GM12865 (cell line): ENCODE results near the gene PIGN.

Experiments
- DNase-seq: peaks from one replicate; pipeline ENCODE4 v3.0.0; 2010; ENCODE audit warnings: low read depth
- H3K4me3 ChIP-seq: 2 replicates; pipeline ENCODE4 v1.5.1; 2011; ENCODE audit warnings: mild to moderate bottlenecking, low read depth, low read length, control low read depth
- TF ChIP-seq, protein P1 (sequence below): IDR thresholded peaks from 2 replicates; pipeline ENCODE4 v1.5.1; 2011; ENCODE audit warnings: low read length, control low read depth, low read depth, inconsistent platforms; ENCODE audit not compliant: insufficient read depth; ENCODE audit errors: missing control alignments

PIGN gene

DNA sequence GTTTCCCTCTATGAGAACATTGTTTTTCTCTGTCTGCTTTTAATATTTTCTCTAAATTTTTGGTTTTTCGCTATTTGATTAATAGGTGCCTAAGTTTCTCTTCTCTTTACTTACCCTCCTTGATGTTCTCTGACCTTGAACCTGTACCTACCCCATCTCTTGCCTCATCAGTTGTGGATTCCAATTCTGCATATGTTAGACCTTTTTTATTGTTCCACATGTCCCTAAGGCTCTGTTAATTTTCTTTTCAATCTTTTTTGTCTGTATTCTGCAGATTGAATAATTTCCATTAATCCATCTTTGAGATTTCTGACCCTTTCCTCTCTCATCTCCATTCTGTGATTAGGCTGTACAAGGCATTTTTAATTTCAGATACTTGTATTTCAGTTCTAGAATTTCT is 23.3 kb upstream of the PIGN start:
- DNase-seq = no peak
- TF ChIP-seq, protein P1, sequence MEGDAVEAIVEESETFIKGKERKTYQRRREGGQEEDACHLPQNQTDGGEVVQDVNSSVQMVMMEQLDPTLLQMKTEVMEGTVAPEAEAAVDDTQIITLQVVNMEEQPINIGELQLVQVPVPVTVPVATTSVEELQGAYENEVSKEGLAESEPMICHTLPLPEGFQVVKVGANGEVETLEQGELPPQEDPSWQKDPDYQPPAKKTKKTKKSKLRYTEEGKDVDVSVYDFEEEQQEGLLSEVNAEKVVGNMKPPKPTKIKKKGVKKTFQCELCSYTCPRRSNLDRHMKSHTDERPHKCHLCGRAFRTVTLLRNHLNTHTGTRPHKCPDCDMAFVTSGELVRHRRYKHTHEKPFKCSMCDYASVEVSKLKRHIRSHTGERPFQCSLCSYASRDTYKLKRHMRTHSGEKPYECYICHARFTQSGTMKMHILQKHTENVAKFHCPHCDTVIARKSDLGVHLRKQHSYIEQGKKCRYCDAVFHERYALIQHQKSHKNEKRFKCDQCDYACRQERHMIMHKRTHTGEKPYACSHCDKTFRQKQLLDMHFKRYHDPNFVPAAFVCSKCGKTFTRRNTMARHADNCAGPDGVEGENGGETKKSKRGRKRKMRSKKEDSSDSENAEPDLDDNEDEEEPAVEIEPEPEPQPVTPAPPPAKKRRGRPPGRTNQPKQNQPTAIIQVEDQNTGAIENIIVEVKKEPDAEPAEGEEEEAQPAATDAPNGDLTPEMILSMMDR = no peak
- H3K4me3 ChIP-seq = no peak overlapping the region

DNA sequence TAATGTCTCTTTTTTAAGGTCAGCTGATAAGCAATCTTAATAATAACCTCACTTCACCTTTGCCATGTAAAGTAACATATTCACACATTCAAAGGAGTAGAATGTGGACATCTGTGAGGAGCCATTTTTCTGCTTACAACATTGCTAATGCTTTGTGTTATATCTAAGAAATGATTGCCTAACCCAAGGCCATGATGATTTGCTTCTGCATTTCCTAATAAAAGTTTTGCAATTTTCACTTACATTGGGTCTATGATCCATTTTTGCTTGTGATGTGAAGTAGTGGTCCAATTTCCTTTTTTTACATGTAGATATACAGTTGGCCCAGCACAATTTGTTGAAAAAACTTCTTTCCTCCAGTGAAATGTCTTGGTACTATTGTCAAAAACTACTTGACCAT is 22.2 kb upstream of the PIGN start:
- no peak for DNase-seq
- no peak overlapping the region for H3K4me3 ChIP-seq
- TF ChIP-seq, protein P1 = no peak

DNA sequence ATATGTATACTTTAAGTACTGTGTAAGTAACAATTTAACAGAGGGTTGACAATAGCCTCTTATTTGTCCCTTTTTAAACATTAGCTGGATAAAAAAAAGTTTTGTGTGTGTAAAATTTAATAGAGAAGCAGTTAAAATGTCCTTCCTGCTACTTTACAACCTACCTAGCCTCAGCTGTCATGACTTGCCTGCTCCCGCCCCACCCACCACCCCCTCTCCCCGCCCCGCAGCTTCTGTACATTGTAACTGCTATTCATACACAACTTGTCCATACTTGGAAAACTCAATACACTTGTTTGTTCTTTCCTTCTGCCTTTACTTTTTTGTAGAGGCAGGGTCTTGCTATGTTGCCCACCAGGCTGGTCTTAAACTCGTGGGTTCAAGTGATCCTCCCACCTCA is 19.7 kb upstream of the PIGN start:
- TF ChIP-seq, protein P1 = no peak
- H3K4me3 ChIP-seq = no peak overlapping the region
- DNase-seq = no peak

DNA sequence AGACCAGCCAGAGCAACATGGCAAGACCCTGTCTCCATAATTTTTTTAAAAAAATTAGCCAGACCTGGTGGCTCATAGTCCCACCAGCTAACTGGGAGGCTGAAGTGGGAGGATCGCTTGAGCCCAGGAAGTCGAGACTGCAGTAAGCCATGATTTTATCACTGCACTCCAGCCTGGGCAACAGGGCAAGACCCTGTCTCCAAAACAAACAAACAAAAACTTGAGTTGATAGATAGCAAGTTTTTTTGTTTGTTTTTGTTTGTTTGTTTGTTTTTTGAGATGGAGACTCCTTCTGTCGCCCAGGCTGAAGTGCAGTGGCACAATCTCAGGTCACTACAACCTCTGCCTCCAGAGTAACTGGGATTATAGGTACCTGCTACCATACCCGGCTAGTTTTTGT is 19.0 kb upstream of the PIGN start:
- TF ChIP-seq, protein P1 = no peak
- DNase-seq = no peak

DNA sequence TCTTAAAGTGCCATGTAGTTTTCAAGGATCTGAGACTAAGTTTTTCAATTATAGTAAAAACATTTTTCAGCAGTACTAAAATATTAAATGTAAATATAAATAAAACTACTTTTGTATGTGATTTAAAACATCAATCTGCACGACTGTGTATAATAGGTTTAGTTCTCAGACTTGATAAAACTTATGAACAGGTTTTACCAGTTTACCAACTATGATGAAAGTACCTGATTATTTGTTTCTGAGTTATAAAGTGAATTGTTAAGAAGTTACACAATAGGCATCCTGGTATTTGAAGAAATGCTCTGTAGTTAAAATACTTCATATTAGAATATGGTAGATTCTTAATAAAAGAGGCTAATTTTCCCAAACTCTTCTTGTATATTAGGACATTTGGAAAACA is 15.0 kb upstream of the PIGN start:
- no peak overlapping the region for H3K4me3 ChIP-seq
- DNase-seq = no peak
- TF ChIP-seq, protein P1 = no peak

More for the DNA sequence above, 19.0 kb upstream of the PIGN start:
- H3K4me3 ChIP-seq = no peak overlapping the region

DNA sequence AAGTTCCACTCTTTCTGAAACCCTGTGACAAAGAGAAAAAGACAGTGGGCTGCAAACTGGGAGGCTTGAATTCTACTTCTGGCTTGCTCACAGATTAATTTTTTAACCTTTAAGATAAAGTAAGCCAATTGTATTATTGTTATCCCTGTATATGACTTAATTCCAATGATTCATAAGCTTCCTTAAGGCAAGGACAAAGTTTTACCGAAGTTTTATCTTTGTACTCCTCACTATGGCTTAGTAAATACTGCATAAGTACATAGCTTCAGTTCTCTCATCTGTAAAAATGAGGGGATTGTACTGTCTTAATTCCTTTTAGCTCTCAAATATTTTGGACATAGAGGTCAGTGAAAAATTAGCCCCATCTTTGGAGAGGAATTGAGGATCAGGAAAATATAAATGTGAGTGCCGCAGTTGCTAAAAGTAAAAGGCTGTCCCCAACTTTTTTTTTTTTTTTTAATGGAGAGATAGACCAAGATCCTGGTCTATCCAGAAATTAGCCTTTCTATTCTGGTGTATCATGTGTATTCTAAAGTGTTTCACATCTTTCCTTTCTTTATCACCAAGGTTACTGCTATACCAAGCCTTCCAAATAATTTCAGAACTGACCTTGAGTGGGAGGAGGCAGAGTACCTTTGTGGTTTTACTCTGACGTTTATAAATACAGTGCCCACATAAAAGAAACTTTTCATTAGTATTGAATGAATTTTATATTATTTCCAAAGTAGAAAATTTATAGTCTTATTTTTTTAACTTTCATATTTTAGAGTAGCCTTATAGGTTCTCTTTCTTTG is 13.5 kb upstream of the PIGN start:
- no peak overlapping the region for H3K4me3 ChIP-seq
- no peak for DNase-seq
- TF ChIP-seq, protein P1 = no peak

DNA sequence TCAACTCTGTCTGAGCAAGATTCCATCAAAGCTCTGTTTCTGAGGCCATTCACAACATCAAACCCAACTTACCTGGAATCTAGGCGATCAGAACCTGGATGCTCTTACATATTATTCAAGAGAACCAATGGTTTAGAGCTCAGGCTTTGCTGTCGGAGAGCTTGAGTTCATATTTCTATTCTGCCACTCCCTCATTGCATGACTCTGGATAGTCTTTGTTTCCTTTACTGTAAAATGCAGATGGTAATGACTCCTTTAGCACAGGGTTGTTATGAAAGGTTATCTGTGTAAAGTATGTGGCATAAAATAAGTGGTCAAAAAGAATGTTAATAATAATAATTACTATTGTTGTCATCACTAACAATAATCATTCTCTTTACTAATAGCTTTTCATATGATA is 12.8 kb upstream of the PIGN start:
- TF ChIP-seq, protein P1 = no peak
- H3K4me3 ChIP-seq = no peak overlapping the region
- DNase-seq = no peak
